ENCODE data around the gene ZNF554. TPM values are rescaled to one million over a fixed set of nuclear protein-coding genes. Genes with fewer than 3 reads are reported as not detected.

Gene ZNF554
- total and polyA plus RNA-seq, 4 donors = 0.38 to 6.1 (median 3.9) TPM

Other genes starting within 250 kb of the ZNF554 start
- gene GNG7, start 117.2 kb upstream of the ZNF554 start, total RNA-seq = 1 to 10 TPM; 2.4 to 6.0 TPM
- 1 to 10 TPM in 1 of 2 donors, under 1 TPM in 1; 0.75 to 1.7 TPM for gene GNG7, start 117.2 kb upstream of the ZNF554 start, polyA plus RNA-seq
- gene DIRAS1, start 98.5 kb upstream of the ZNF554 start, total RNA-seq = 1 to 10 TPM; 1.7 to 3.5 TPM
- gene DIRAS1, start 98.5 kb upstream of the ZNF554 start, polyA plus RNA-seq = under 1 TPM in 1 of 2 donors, not detected in 1; 0.13 TPM
- gene SLC39A3, start 79.9 kb upstream of the ZNF554 start, total RNA-seq = 10 to 100 TPM; 13.6 to 14.1 TPM
- 10 to 100 TPM in 1 of 2 donors, 1 to 10 TPM in 1; 6.0 to 19.6 TPM for gene SLC39A3, start 79.9 kb upstream of the ZNF554 start, polyA plus RNA-seq
- gene SGTA, start 36.6 kb upstream of the ZNF554 start, total RNA-seq = 10 to 100 TPM; 31.5 to 32.9 TPM
- gene SGTA, start 36.6 kb upstream of the ZNF554 start, polyA plus RNA-seq = 10 to 100 TPM; 30.6 to 55.1 TPM
- 10 to 100 TPM; 26.4 to 33.2 TPM for gene THOP1, start 34.4 kb upstream of the ZNF554 start, total RNA-seq
- gene THOP1, start 34.4 kb upstream of the ZNF554 start, polyA plus RNA-seq = 10 to 100 TPM in 1 of 2 donors, 1 to 10 TPM in 1; 9.3 to 55.4 TPM
- 1 to 10 TPM; 8.1 to 9.5 TPM for gene ZNF555, start 21.6 kb downstream of the ZNF554 start, total RNA-seq
- 1 to 10 TPM; 1.8 to 2.1 TPM for gene ZNF555, start 21.6 kb downstream of the ZNF554 start, polyA plus RNA-seq
- under 1 TPM in 1 of 2 donors, not detected in 1; 0.16 TPM for gene ZNF556, start 47.5 kb downstream of the ZNF554 start, total RNA-seq
- not detected for gene ZNF556, start 47.5 kb downstream of the ZNF554 start, polyA plus RNA-seq
- 1 to 10 TPM; 2.7 to 4.1 TPM for gene ZNF57, start 81.1 kb downstream of the ZNF554 start, total RNA-seq
- gene ZNF57, start 81.1 kb downstream of the ZNF554 start, polyA plus RNA-seq = 1 to 10 TPM; 2.5 to 3.3 TPM
- gene ZNF77, start 125.1 kb downstream of the ZNF554 start, total RNA-seq = 1 to 10 TPM; 4.1 to 4.5 TPM
- 1 to 10 TPM; 1.3 to 3.1 TPM for gene ZNF77, start 125.1 kb downstream of the ZNF554 start, polyA plus RNA-seq
- gene TLE6, start 157.7 kb downstream of the ZNF554 start, total RNA-seq = 1 to 10 TPM in 1 of 2 donors, under 1 TPM in 1; 0.65 to 3.5 TPM
- 10 to 100 TPM in 1 of 2 donors, 1 to 10 TPM in 1; 4.0 to 12.0 TPM for gene TLE6, start 157.7 kb downstream of the ZNF554 start, polyA plus RNA-seq
- 10 to 100 TPM; 32.9 to 54.8 TPM for gene TLE2, start 209.4 kb downstream of the ZNF554 start, total RNA-seq
- gene TLE2, start 209.4 kb downstream of the ZNF554 start, polyA plus RNA-seq = 100 to 1,000 TPM in 1 of 2 donors, 10 to 100 TPM in 1; 32.7 to 127 TPM
- 100 to 1,000 TPM; 305 to 374 TPM for gene TLE5, start 242.6 kb downstream of the ZNF554 start, total RNA-seq
- gene TLE5, start 242.6 kb downstream of the ZNF554 start, polyA plus RNA-seq = 100 to 1,000 TPM; 598 to 642 TPM

Measured in aorta (tissue), 4 donors.